GM23338 (cell line): ENCODE results near the gene CNGB1. TPM values are rescaled to one million over a fixed set of nuclear protein-coding genes. Genes with fewer than 3 reads are reported as not detected.
"Not testable (repeated sequence)": the region's sequence is repeated elsewhere in the genome, so short reads cannot be mapped to it uniquely, and the experiment has no call there.

ENCODE experiments used
- ATAC-seq: fragments of 200-7000 bp; cut with Tn5 transposase; 3 replicates; pipeline ENCODE4 v1.9.1; 2020
- DNase-seq: peaks from one replicate; pipeline ENCODE4 v3.0.0-alpha.2; 2015; ENCODE audit warnings: low spot score
- H2AFZ ChIP-seq: fragments of 200-600 bp; sonication (generic); 2 replicates; pipeline ENCODE4 v1.8.0; 2016; ENCODE audit warnings: antibody characterized with exemption, mild to moderate bottlenecking, moderate library complexity
- H3F3A ChIP-seq: fragments of 200-600 bp; sonication (generic); replicated peaks from 2 replicates; pipeline ENCODE4 v1.8.0; 2017; ENCODE audit warnings: antibody characterized with exemption, mixed run types, low read depth
- H3K27ac ChIP-seq: fragments of 200-600 bp; sonication (generic); 2 replicates; pipeline ENCODE4 v1.6.1; 2016; ENCODE audit warnings: low read depth
- H3K27me3 ChIP-seq: fragments of 200-600 bp; sonication (generic); 2 replicates; pipeline ENCODE4 v1.8.0; 2016; ENCODE audit warnings: mild to moderate bottlenecking, mixed run types, moderate library complexity; ENCODE audit not compliant: insufficient read depth
- H3K36me3 ChIP-seq: fragments of 200-600 bp; sonication (generic); 2 replicates; pipeline ENCODE4 v1.8.0; 2016; ENCODE audit warnings: mild to moderate bottlenecking; ENCODE audit not compliant: insufficient read depth
- H3K4me1 ChIP-seq: fragments of 200-600 bp; sonication (generic); 2 replicates; pipeline ENCODE4 v1.8.0; 2016; ENCODE audit warnings: mild to moderate bottlenecking, moderate library complexity; ENCODE audit not compliant: insufficient read depth
- H3K4me2 ChIP-seq: fragments of 200-600 bp; sonication (generic); 2 replicates; pipeline ENCODE4 v1.7.1; 2017; ENCODE audit warnings: mixed run types
- H3K4me3 ChIP-seq: fragments of 200-600 bp; sonication (generic); 2 replicates; pipeline ENCODE4 v1.6.1; 2016; ENCODE audit warnings: mixed run types
- H3K79me2 ChIP-seq: fragments of 200-600 bp; sonication (generic); replicated peaks from 2 replicates; pipeline ENCODE4 v1.8.0; 2017; ENCODE audit warnings: mild to moderate bottlenecking; ENCODE audit not compliant: insufficient read depth
- H3K9me2 ChIP-seq: fragments of 200-600 bp; sonication (generic); 2 replicates; pipeline ENCODE4 v1.8.0; 2017; ENCODE audit not compliant: insufficient read depth
- H4K20me1 ChIP-seq: fragments of 200-600 bp; sonication (generic); replicated peaks from 2 replicates; pipeline ENCODE4 v1.8.0; 2017; ENCODE audit warnings: mild to moderate bottlenecking; ENCODE audit not compliant: insufficient read depth
- H3K27ac Mint-ChIP-seq: 2 replicates; pipeline ENCODE4 v1.8.0; 2020; ENCODE audit warnings: inconsistent platforms, mild to moderate bottlenecking, moderate library complexity, mixed read lengths
- H3K27me3 Mint-ChIP-seq: 3 replicates; pipeline ENCODE4 v1.8.0; 2022; ENCODE audit warnings: low read depth, mild to moderate bottlenecking, moderate library complexity, mixed read lengths, inconsistent platforms; ENCODE audit not compliant: insufficient read depth, poor library complexity
- H3K36me3 Mint-ChIP-seq: 3 replicates; pipeline ENCODE4 v1.8.0; 2021; ENCODE audit warnings: low read depth, mild to moderate bottlenecking, inconsistent platforms, moderate library complexity, mixed read lengths
- H3K4me1 Mint-ChIP-seq: 3 replicates; pipeline ENCODE4 v1.8.0; 2020; ENCODE audit warnings: mild to moderate bottlenecking, inconsistent platforms, mixed read lengths
- H3K4me3 Mint-ChIP-seq: 3 replicates; pipeline ENCODE4 v1.8.0; 2021; ENCODE audit warnings: moderate library complexity, mild to moderate bottlenecking, inconsistent platforms, mixed read lengths
- H3K9me3 Mint-ChIP-seq: 3 replicates; pipeline ENCODE4 v1.8.0; 2020; ENCODE audit warnings: moderate library complexity, mild to moderate bottlenecking, inconsistent platforms, mixed read lengths
- CREB1 ChIP-seq: fragments of 250-450 bp; sonication (Bioruptor Pico); IDR thresholded peaks from 2 replicates; pipeline ENCODE4 v1.5.0; 2020; ENCODE audit warnings: low read depth, mild to moderate bottlenecking, moderate library complexity
- POLR2AphosphoS5 ChIP-seq: IDR thresholded peaks from 2 replicates; pipeline ENCODE4 v1.6.1; 2016; ENCODE audit warnings: antibody characterized with exemption, low read depth
- STAT1 ChIP-seq: IDR thresholded peaks from one replicate; pipeline ENCODE4 v1.6.1; 2016; ENCODE audit warnings: antibody characterized with exemption; ENCODE audit not compliant: unreplicated experiment
- ZNF331 ChIP-seq: fragments of 250-450 bp; sonication (Bioruptor Pico); IDR thresholded peaks from 2 replicates; pipeline ENCODE4 v1.5.0; 2020; ENCODE audit warnings: low read depth, mild to moderate bottlenecking, moderate library complexity
- polyA plus RNA-seq: library from polyadenylated mRNA; unstranded; fragments of >200 nt; fragmentation: Nextera tagmentation; extraction: Ambion mirVana; gene quantifications from 2 replicates; pipeline ENCODE4 v1.2.1, GENCODE V29; 2016
- total RNA-seq: library from RNA; depleted of rRNA; stranded (reverse); fragments of >200 nt; shearing (Covaris generic); gene quantifications from 2 replicates; pipeline ENCODE4 v1.2.3, GENCODE V29; 2014
- TF ChIP-seq, protein P1 (sequence below): fragments of 250-450 bp; sonication (Bioruptor Pico); IDR thresholded peaks from 2 replicates; pipeline ENCODE4 v1.5.0; 2020; ENCODE audit warnings: mild to moderate bottlenecking, moderate library complexity

CNGB1 gene
- total and polyA plus RNA-seq, 2 experiments from 2014 or later = not detected

DNA sequence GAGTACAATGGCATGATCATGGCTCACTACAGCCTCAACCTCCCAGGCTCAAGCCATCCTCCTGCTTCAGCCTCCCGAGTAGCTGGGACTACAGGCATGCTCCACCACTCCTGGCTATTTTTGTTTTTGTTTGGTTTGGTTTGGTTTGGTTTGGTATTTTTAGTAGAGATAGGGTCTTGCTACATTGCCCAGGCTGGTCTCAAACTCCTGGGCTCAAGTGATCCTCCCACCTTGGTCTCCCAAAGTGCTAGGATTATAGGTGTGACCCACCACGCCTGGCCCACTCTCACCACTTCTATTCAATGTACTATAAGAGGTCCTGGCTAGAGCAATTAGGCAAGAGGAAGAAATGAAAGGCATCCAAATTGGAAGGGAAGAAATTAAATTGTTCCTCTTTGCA, 29.0 kb downstream of the CNGB1 start:
- H2AFZ ChIP-seq, H3K4me3 Mint-ChIP-seq, H3K27ac ChIP-seq, H3K4me2 ChIP-seq, H3K4me1 ChIP-seq, H3F3A ChIP-seq, H4K20me1 ChIP-seq, H3K9me3 Mint-ChIP-seq, H3K27ac Mint-ChIP-seq, H3K9me2 ChIP-seq, ATAC-seq, H3K27me3 ChIP-seq, DNase-seq, H3K4me1 Mint-ChIP-seq, H3K36me3 Mint-ChIP-seq, H3K4me3 ChIP-seq, H3K79me2 ChIP-seq, H3K36me3 ChIP-seq: not testable (repeated sequence)
- H3K27me3 Mint-ChIP-seq = peaks cover 12% of the 10 kb centered on the region

DNA sequence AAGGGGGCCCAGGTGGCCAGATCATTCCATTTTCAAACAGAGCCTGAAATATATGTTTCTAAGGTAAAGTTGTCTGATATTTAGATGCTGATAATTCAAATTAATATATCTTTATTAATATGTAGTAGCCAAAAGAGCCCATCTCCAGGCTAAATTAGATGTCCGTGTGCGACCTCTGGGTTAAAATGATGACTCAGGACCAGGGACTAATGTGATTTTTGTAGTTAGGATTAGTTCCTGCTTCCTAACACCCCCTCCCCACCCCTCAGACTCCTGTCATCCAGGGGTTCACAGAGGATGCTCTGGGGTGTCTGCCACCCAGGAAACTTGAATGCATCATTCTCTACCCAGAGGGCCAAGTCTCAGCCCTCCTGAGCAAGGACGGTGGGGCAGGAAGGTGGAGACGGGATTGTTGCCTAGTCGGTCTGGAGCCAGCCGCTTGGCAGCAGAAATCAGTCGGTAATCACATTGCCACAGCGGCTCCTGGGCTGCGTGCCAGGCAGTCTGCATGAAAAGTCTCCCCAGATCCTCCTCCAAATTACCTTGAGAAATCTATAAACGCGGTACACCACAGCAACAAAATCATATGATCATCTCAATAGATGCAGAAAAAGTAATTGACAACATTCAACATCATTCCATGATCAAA, 29.8 kb downstream of the CNGB1 start:
- TF ChIP-seq STAT1 = no peak
- no peak for TF ChIP-seq POLR2AphosphoS5
- TF ChIP-seq, protein P1, sequence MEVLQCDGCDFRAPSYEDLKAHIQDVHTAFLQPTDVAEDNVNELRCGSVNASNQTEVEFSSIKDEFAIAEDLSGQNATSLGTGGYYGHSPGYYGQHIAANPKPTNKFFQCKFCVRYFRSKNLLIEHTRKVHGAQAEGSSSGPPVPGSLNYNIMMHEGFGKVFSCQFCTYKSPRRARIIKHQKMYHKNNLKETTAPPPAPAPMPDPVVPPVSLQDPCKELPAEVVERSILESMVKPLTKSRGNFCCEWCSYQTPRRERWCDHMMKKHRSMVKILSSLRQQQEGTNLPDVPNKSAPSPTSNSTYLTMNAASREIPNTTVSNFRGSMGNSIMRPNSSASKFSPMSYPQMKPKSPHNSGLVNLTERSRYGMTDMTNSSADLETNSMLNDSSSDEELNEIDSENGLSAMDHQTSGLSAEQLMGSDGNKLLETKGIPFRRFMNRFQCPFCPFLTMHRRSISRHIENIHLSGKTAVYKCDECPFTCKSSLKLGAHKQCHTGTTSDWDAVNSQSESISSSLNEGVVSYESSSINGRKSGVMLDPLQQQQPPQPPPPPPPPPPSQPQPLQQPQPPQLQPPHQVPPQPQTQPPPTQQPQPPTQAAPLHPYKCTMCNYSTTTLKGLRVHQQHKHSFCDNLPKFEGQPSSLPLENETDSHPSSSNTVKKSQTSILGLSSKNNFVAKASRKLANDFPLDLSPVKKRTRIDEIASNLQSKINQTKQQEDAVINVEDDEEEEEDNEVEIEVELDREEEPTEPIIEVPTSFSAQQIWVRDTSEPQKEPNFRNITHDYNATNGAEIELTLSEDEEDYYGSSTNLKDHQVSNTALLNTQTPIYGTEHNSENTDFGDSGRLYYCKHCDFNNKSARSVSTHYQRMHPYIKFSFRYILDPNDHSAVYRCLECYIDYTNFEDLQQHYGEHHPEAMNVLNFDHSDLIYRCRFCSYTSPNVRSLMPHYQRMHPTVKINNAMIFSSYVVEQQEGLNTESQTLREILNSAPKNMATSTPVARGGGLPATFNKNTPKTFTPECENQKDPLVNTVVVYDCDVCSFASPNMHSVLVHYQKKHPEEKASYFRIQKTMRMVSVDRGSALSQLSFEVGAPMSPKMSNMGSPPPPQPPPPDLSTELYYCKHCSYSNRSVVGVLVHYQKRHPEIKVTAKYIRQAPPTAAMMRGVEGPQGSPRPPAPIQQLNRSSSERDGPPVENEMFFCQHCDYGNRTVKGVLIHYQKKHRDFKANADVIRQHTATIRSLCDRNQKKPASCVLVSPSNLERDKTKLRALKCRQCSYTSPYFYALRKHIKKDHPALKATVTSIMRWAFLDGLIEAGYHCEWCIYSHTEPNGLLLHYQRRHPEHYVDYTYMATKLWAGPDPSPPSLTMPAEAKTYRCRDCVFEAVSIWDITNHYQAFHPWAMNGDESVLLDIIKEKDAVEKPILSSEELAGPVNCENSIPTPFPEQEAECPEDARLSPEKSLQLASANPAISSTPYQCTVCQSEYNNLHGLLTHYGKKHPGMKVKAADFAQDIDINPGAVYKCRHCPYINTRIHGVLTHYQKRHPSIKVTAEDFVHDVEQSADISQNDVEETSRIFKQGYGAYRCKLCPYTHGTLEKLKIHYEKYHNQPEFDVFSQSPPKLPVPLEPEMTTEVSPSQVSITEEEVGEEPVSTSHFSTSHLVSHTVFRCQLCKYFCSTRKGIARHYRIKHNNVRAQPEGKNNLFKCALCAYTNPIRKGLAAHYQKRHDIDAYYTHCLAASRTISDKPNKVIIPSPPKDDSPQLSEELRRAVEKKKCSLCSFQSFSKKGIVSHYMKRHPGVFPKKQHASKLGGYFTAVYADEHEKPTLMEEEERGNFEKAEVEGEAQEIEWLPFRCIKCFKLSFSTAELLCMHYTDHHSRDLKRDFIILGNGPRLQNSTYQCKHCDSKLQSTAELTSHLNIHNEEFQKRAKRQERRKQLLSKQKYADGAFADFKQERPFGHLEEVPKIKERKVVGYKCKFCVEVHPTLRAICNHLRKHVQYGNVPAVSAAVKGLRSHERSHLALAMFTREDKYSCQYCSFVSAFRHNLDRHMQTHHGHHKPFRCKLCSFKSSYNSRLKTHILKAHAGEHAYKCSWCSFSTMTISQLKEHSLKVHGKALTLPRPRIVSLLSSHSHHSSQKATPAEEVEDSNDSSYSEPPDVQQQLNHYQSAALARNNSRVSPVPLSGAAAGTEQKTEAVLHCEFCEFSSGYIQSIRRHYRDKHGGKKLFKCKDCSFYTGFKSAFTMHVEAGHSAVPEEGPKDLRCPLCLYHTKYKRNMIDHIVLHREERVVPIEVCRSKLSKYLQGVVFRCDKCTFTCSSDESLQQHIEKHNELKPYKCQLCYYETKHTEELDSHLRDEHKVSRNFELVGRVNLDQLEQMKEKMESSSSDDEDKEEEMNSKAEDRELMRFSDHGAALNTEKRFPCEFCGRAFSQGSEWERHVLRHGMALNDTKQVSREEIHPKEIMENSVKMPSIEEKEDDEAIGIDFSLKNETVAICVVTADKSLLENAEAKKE (CRISPR knock-in tag) = no peak
- no peak for TF ChIP-seq CREB1 (CRISPR knock-in tag)
- TF ChIP-seq ZNF331 (CRISPR knock-in tag) = no peak
- no peaks in the 10 kb centered on the region; the same call in 2 of the 3 replicates for H3K4me1 Mint-ChIP-seq
- H2AFZ ChIP-seq = no peak overlapping the region

More for the DNA sequence above, 29.8 kb downstream of the CNGB1 start:
- no peak overlapping the region for H3K27ac Mint-ChIP-seq
- H3K36me3 ChIP-seq = no peaks in the 10 kb centered on the region
- H3K27me3 ChIP-seq = no peaks in the 10 kb centered on the region
- H3K27ac ChIP-seq = no peak overlapping the region
- no peaks in the 10 kb centered on the region for H3K79me2 ChIP-seq
- DNase-seq (no peak), ATAC-seq (no peak)
- H3K27me3 Mint-ChIP-seq = peaks cover 16% of the 10 kb centered on the region
- no peaks in the 10 kb centered on the region; the same call in 2 of the 3 replicates for H3K36me3 Mint-ChIP-seq
- no peaks in the 10 kb centered on the region for H3F3A ChIP-seq
- H3K4me3 Mint-ChIP-seq = no peak overlapping the region
- H3K9me2 ChIP-seq = no peaks in the 10 kb centered on the region
- H4K20me1 ChIP-seq = no peaks in the 10 kb centered on the region
- H3K4me2 ChIP-seq = no peak overlapping the region
- no peaks in the 10 kb centered on the region for H3K9me3 Mint-ChIP-seq
- H3K4me3 ChIP-seq = no peak overlapping the region
- no peaks in the 10 kb centered on the region for H3K4me1 ChIP-seq
